Activated CD4-positive, CD25-positive, alpha-beta regulatory T cell treated with anti-CD3 and anti-CD28 coated beads, Interleukin-2, amount 50 U/mL, for 16 hours (primary cell): ENCODE results near the gene UAP1.

Source experiments
- DNase-seq: peaks from one replicate; pipeline ENCODE4 v3.0.0-alpha.2; 2020; ENCODE audit warnings: low read depth, low spot score

The UAP1 gene

DNA sequence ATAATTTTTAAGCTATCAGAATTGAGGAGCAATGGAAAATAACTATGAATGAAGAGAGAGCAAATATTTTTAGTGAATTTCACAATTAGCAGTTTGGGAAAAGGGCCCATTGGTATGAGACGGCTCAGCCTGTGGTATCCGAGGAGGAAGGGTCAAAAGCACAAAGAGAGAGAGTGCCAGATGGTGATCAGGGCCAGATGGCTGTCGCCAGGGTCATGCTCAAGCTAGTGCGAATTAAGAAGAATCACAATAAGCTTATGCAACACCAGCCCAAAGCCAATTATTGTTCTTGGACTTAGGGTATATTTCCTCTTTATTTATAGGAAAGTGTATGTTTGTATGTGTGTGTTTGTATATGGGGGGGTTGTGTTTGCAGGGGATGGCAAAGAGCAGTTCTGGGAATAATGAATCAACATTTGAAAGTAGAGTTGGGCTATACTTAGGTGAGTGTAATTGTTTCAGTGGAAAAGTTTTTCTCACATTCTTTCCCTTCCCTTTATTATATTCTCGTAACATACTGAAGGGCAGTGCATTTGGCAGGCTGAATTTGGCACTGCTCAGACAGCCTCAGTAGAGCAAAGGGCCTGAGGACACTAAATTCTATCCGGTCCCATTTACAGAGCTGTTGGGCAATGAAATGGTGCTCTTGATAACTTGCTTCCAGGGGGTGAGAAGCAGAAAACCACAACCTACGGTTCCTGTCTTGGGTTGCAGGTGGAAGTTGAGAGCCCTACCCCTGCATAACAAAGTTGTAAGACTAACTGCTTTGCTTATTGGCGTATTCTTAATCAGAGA is 51.3 kb downstream of the UAP1 start:
- no peak for DNase-seq

DNA sequence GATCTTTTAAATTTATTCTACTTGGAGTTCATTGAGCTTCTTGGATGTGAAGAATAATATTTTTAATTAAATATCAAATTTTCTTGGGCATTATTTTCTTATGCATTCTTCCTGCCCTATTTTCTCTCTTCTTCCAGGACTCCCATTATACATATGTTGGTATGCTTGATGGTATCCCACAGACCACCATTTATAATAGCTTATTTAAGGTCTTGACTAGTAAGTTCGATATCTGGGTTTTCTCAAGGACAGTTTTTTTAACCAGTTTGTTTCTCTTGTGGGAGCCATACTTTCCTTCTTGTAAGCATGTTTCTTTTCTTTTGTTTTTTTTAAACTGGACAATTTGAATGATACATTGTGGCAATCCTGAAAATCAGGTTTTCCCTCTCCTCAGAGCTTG is 55.3 kb downstream of the UAP1 start:
- DNase-seq: no peak

GRCh38 chr1:162617513-162617912 is 56.0 kb downstream of the UAP1 start:
- DNase-seq: no peak

- no peak for DNase-seq
Measured at GRCh38 chr1:162619076-162619475, 57.6 kb downstream of the UAP1 start.

DNA sequence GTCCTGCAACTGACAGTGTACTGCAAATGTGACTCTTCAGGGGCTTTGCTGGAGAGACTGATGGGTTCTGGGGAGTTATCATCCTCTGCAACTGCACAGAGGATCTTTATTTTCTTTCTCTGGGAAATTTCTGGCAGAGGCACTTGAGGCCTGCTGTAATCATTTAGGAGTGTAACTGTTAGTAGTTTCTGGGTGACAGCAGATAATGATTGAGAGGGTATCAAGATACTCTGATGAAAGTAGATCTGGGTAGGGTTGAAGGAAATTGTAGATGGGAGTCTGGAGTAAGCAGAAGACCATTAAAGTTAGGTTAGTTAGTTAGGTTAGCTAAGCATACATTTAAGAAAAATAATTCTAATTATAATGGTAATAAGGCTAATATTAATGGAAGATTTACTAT is 59.7 kb downstream of the UAP1 start:
- DNase-seq: no peak

- no peak for DNase-seq
Measured at GRCh38 chr1:162625679-162626078, 64.2 kb downstream of the UAP1 start.

DNA sequence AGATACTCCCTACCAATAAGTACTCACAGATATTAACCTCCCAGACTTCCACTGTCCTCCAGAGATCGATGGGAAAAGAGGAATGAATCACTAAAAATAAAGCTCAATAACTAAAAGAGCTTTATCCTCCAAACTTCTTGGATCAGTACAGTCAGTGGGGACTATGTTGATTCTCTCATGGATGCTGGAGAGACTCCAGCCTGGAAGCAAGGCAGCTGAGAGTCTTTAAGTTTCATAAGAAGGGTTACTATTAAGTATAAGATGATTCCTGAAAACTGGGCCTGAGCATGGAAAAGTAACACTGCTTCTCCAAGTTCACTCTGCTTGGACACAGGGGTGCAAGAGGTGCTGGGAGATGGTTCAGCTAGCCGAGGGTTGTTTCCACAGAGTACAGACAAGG is 64.6 kb downstream of the UAP1 start:
- no peak for DNase-seq

DNA sequence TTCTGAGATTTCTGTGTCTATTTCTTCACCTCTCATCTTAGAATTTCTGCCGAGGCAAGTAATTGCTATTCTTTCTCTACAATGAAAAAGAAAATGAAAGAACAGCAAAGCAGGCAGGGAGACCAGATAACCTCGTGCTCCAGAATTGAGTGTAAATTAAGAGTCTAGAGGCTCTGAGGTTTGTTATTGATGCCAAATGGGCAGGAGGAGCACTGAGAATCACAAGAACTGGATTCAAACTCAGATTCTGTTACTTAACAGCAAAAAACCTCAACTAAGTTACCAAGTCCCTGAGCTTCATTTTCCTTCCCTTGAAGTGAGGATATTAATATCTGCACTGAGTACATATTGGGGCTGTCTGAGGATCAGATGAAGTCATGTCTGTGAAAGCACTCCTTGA is 65.2 kb downstream of the UAP1 start:
- DNase-seq: no peak

DNA sequence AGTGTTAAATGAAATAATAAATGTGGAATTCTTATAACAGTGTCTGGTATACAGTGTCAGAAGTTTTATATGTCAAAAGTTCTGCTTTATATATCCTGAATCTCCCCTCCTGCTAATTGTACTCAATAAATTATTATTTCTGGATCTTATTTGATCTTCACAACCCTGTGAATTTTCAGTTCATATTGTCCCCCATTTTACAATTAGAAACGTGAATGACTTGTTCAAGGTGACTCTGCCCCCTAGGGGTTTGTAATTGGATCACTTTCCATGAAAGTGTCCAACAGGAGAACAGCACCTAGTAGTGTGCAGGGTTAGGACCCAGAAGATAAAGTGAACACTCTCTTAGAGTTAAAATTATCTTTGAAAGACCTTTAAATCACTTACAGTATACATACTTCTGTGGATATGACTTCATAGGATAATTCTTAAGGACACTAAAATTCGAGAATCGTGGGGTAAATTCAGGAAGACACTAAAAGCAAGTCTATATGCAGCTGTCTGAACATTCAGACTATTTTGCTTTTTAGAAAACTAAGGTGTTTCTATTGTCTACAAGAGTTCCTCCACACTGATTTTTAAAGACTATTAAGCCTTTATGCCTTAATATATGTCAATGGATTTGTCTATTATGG is 66.3 kb downstream of the UAP1 start:
- no peak for DNase-seq

- DNase-seq: no peak
Measured at GRCh38 chr1:162629077-162629627, 67.6 kb downstream of the UAP1 start.

DNA sequence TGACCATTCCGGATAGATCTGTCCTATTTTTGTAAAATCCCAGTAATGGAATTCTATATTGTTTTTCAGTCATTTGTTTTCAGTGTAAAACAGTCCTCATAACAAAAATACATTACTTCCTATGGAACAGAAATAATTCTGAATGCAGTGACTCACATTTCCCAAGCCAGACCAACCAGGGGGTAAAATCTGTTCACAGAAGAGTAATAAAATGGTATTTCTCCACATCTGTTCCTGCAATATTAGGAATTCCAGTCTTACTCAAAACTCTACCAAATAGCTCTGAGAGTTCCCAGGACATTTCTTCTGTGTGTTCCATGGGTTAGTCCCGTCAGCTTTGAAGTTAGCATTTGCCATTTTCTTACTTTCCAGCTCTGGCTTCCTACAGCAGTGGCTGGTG is 68.1 kb downstream of the UAP1 start:
- no peak for DNase-seq

DNA sequence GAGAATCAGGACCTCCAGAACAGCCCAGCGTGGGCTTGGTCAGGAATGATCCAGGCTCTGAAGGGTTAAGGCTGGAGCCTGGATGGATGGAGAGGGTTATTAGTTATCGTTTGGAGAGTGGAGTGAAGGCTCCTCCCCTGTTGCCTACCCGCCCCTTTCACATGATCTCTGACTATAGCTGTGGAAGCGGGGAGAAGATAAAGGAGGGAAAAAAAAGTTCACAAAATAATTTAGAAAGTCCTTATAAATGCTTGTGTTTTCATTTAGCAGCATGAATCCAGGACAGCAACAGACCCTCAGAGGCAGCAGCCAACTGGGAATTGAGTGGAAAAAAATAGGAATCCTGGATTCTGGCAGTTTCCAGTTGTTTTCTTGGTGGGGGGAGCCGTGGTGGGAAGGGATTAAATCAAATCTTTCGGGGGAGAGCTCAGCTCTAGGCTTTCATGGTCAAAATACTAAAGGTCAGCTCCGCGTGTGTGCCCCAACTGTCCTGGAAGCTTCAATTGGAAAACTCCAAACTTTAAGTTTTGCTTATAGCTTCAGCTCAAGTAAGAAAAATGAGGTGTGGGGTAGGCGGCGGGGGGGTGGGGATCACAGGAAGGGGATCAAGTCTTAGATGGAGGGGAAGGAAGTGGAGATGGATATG is 70.1 kb downstream of the UAP1 start:
- DNase-seq: no peak

GRCh38 chr1:162632217-162632666 is 70.7 kb downstream of the UAP1 start, which contains the start of gene DDR2:
Gene DDR2 (plus strand): TSS chr1:162632464. CDS start chr1:162719064, 86,600 bp downstream.
- DNase-seq: no peak

GRCh38 chr1:162632698-162633080 is 71.2 kb downstream of the UAP1 start:
- no peak for DNase-seq

DNA sequence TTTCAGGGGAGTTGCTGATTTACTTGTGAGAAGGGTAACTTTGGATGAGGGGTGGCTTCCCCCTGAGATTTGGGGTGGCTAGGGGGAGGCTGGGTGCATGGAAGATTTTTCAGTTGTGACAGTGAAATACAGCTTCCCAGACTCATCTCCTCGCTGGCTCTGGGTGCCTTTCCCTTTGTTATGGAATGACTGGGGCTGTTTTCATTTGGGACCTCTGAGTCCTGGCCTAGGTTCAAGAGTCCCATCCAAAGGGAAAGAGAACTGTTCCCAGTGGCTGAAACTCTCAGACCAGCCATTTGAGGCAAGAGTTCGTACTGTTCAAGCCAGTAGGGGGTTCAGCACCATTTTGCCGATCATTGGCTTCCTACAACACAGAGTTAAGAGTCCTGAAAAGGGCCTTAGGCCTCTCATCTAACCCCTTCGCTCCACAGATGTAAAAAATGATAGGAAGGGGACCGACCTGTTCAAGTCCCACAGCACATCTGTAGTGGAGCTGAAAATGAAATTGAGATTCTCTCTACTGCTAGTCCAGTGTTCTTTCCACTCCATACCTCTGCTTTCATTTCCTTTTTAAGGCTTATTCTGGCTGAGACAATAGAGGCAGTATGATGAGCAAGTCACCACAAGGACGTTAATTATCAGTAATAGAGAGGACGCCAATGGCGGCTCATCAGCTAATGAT is 71.7 kb downstream of the UAP1 start:
- no peak for DNase-seq

GRCh38 chr1:162635418-162635817 is 73.9 kb downstream of the UAP1 start:
- DNase-seq: no peak

DNA sequence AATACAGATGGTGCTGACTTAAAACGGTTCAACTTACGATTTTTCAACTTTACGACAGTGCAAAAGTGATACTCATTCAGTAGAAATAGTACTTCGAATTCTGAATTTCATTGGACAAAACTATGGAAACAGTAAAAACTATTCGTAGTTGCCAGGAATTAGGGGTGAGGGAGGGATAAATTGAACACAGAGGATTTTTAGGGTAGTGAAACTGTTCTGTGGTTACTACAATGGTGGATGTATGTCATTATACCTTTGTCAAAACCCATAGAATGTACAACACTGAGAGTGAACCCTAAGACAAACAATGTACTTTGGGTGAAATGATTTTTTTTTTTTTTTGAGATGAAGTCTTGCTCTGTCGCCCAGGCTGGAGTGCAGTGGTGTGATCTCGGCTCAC is 78.2 kb downstream of the UAP1 start:
- no peak for DNase-seq

DNA sequence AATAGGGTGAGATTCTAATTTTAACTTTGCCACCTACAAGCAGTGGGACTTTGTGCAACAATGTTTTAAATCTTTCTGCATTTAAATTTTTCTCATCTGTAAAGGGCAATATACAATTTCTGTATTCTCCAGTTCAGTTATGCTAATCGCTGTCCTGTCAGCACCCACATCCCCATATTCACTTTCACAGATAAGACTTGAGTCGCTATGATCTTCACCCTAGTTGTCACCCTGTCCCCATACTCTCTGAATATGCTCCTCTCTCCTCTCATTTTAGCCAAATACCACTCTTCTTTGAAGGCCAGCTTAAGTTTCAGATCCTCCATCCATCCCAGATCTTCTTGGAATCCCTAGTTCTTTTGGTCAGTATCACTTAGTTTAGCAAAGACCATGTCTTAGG is 79.6 kb downstream of the UAP1 start:
- no peak for DNase-seq

- no peak for DNase-seq
Measured at GRCh38 chr1:162644986-162645314, 83.4 kb downstream of the UAP1 start.

GRCh38 chr1:162645666-162646065 is 84.1 kb downstream of the UAP1 start:
- no peak for DNase-seq

DNA sequence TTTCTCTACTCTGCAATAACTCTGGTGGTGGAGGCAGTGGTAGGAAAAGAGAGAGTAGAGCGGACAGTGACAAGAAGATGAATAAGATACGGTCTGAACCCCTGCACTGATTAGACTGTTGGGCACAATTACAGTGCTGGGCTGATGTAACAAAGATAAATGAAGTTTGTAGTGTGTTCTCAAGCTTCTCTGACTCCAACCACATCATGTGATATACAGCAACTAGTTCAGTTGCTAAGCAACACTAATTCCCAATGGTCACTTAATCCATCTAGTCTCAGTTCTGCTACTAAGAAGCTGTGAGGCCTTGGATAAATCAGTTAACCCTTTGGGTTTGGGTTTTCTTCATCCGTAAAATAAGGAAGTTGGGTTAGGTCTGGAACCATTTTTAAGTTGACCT is 88.1 kb downstream of the UAP1 start:
- no peak for DNase-seq
